HEK293T (cell line): Measurements from ENCODE around the gene MIDN.

Source experiments
- BHLHE40 ChIP-seq: fragments of 450-650 bp; IDR thresholded peaks from 2 replicates; pipeline ENCODE4 v1.6.1; 2016; ENCODE audit warnings: mild to moderate bottlenecking, moderate library complexity, borderline replicate concordance
- ELF4 ChIP-seq: fragments of 450-650 bp; IDR thresholded peaks from 2 replicates; pipeline ENCODE4 v1.6.1; 2017; ENCODE audit warnings: antibody characterized with exemption
- FOXA1 ChIP-seq: fragments of 450-650 bp; IDR thresholded peaks from 2 replicates; pipeline ENCODE4 v1.6.1; 2016; ENCODE audit warnings: mild to moderate bottlenecking
- HDGF ChIP-seq: fragments of 450-650 bp; IDR thresholded peaks from 2 replicates; pipeline ENCODE4 v1.6.1; 2017; ENCODE audit warnings: antibody characterized with exemption, borderline replicate concordance
- LEF1 ChIP-seq: fragments of 450-650 bp; IDR thresholded peaks from 2 replicates; pipeline ENCODE4 v1.6.1; 2017; ENCODE audit warnings: mild to moderate bottlenecking, borderline replicate concordance
- NFRKB ChIP-seq: fragments of 450-650 bp; IDR thresholded peaks from 2 replicates; pipeline ENCODE4 v1.6.1; 2016; ENCODE audit warnings: mild to moderate bottlenecking, moderate library complexity
- SP1 ChIP-seq: fragments of 450-650 bp; IDR thresholded peaks from 2 replicates; pipeline ENCODE4 v1.6.1; 2017
- TARDBP ChIP-seq: fragments of 450-650 bp; IDR thresholded peaks from 2 replicates; pipeline ENCODE4 v1.6.1; 2016
- ZNF384 ChIP-seq: fragments of 450-650 bp; IDR thresholded peaks from 2 replicates; pipeline ENCODE4 v1.6.1; 2016

DNA sequence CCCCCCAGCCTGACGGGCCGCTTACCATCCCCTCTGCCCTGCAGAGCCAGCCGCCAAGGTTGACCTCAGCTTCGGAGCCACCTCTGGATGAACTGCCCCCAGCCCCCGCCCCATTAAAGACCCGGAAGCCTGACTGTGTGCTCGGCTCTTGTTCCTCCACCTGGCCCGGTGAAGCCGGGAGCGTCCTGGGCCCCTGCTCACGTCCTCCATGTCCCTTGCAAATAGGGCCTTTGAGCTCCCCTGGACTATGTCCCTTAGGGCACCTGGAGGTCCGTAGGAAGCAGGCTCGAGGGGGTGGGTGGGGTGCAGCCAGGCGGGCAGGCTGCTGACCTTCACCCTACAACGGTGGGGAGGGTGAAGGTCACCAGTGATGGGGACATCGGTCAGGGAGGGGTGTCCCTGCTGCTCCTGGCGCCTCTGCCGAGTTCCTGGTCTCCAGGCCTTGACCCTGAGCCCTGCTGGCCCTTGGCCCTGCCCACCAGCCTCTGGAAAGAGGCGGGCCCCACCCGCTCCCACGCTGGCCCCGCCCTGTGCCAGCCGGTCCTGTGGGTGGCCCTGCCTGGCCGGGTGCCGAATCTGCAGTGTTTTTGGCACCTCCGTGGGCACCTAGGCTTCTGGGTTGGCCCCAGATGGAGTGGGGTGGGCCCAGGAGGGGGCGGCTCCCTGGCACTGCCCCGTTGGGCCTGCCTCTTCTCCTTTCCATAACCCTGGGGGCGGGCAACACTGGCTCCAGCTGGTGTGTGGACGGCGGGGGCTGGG is 3.5 kb upstream of the MIDN start:
- no peak for TF ChIP-seq NFRKB
- TF ChIP-seq BHLHE40, result no peak
- no peak for TF ChIP-seq ELF4
- TF ChIP-seq SP1, result no peak
- no peak for TF ChIP-seq TARDBP
- no peak for TF ChIP-seq ZNF384
- TF ChIP-seq HDGF, result no peak
- no peak for TF ChIP-seq LEF1
- TF ChIP-seq FOXA1, result no peak
